Transverse colon (tissue), 4 donors: ENCODE measurements around the gene LYG2. TPM values are rescaled to one million over a fixed set of nuclear protein-coding genes. Genes with fewer than 3 reads are reported as not detected.
"Not testable (repeated sequence)": the region's sequence is repeated elsewhere in the genome, so short reads cannot be mapped to it uniquely, and the experiment has no call there.

Experiments used
- DNase-seq: peaks from one replicate; pipeline ENCODE4 v3.0.0-alpha.2; 2019
- H3K27ac ChIP-seq, 4 donors: fragments of 200-600 bp; sonication (generic); 2 replicates each; pipeline ENCODE4 v1.5.1; 2016 to 2018; ENCODE audit warnings: inconsistent platforms in 4 of 4
- H3K27me3 ChIP-seq: fragments of 200-600 bp; sonication (generic); 2 replicates; pipeline ENCODE4 v1.5.1; 2017; ENCODE audit warnings: inconsistent platforms
- H3K36me3 ChIP-seq, 4 donors: fragments of 200-600 bp; sonication (generic); 2 replicates each; pipeline ENCODE4 v1.5.1; 2017 to 2019; ENCODE audit warnings: inconsistent platforms in 4 of 4
- H3K4me1 ChIP-seq, 4 donors: fragments of 200-600 bp; sonication (generic); 2 replicates each; pipeline ENCODE4 v1.5.1; 2017 to 2020; ENCODE audit warnings: inconsistent platforms in 4 of 4
- H3K4me3 ChIP-seq, 4 donors: fragments of 200-600 bp; sonication (generic); 1 replicate in 1 of 4; 2 replicates in 3 of 4; pipeline versions ENCODE4 v1.5.1 to v1.6.1; 2017 to 2019; ENCODE audit warnings: inconsistent platforms in 4 of 4
- H3K9me3 ChIP-seq, 2 donors: fragments of 200-600 bp; sonication (generic); 2 replicates each; pipeline ENCODE4 v1.5.1; 2017 to 2019; ENCODE audit warnings: inconsistent platforms in 2 of 2
- CTCF ChIP-seq, 5 experiments: fragments of 200-600 bp in 3 of 5; fragments of 450-650 bp in 2 of 5; sonication (generic) in 3 of 5; IDR thresholded peaks; 1 replicate in 2 of 5; 2 replicates in 3 of 5; pipeline ENCODE4 v1.5.1; 2016 to 2017; ENCODE audit warnings: antibody characterized with exemption in 5 of 5, inconsistent platforms in 3 of 5, mild to moderate bottlenecking in 2 of 5, moderate library complexity in 1 of 5
- EP300 ChIP-seq: sonication (generic); formaldehyde crosslinking; IDR thresholded peaks from one replicate; pipeline ENCODE4 v1.6.1; 2017; ENCODE audit warnings: antibody characterized with exemption, low read depth
- POLR2A ChIP-seq: fragments of 450-650 bp; IDR thresholded peaks from one replicate; pipeline ENCODE4 v1.6.1; 2016; ENCODE audit warnings: antibody characterized with exemption, mild to moderate bottlenecking, moderate library complexity
- POLR2AphosphoS5 ChIP-seq, 3 donors: sonication (generic); formaldehyde crosslinking; IDR thresholded peaks; one replicate each; pipeline ENCODE4 v1.6.1; 2016; ENCODE audit warnings: antibody characterized with exemption in 3 of 3
- WGBS, 2 donors: methylation state at CpG; one replicate each; pipeline ENCODE4 v1.1.5; 2018; ENCODE audit warnings: low coverage in 1 of 2; 5-methylcytosine and 5-hydroxymethylcytosine counted together
- in situ Hi-C, 4 donors: fragments of 200-750 bp; cut with MboI; loops; one replicate each; pipeline versions ENCODE4 v1.15.0 to v1.15.1; 2017; ENCODE audit warnings: low sequenced_read_pairs in 3 of 4, low pct_ligation_motif_present in 1 of 4, low pct_unique_long_range_greater_than_20kb in 1 of 4
- intact Hi-C: fragments of 100-400 bp; cut with DNase I; formaldehyde crosslinking; loops from one replicate; pipeline ENCODE4 v1.15.1; 2023; ENCODE audit warnings: low total_unique reads
- total RNA-seq, 4 donors: library from RNA; depleted of rRNA; stranded (reverse); fragments of >200 nt; gene quantifications; one replicate each; pipeline ENCODE4 v1.1.0, GENCODE V29; 2016

The LYG2 gene
- total RNA-seq, 4 donors from 2014 or later = not detected

GRCh38 chr2:99285526-99285925 lies 30.1 kb upstream of the LYG2 start:
- no peaks in the 10 kb centered on the region for H3K27me3 ChIP-seq
- peaks cover 0 to 3% (median 0%) of the 10 kb centered on the region in 4 donors for H3K36me3 ChIP-seq
- WGBS, 2 donors = 70 to 73% methylated on average over 7 of the region's 7 CpGs
- no peak for DNase-seq
- no peaks in the 10 kb centered on the region for H3K4me1 ChIP-seq
- H3K27ac ChIP-seq = no peak overlapping the region
- no peaks in the 10 kb centered on the region for H3K9me3 ChIP-seq
- intact Hi-C loops = no loop called here
- TF ChIP-seq CTCF (IDR thresholded peaks at IDR 0.05) (no peak), POLR2A (no peak), POLR2AphosphoS5 (IDR thresholded peaks at IDR 0.05) (no peak), EP300 (no peak)
- no peak overlapping the region for H3K4me3 ChIP-seq
- in situ Hi-C loops = no loop called here

GRCh38 chr2:99279969-99280695 lies 24.7 kb upstream of the LYG2 start:
- H3K36me3 ChIP-seq = peaks cover 0 to 3% (median 0%) of the 10 kb centered on the region in 4 donors
- intact Hi-C loops = no loop called here
- in situ Hi-C loops = no loop called here

GRCh38 chr2:99278793-99279291 lies 23.4 kb upstream of the LYG2 start:
- WGBS, 2 donors = 82 to 100% methylated on average over 2 of the region's 2 CpGs
- no peak overlapping the region for H3K4me3 ChIP-seq
- in situ Hi-C loops = no loop called here
- H3K9me3 ChIP-seq = no peaks in the 10 kb centered on the region
- H3K36me3 ChIP-seq = no peaks in the 10 kb centered on the region
- intact Hi-C loops = no loop called here
- H3K27me3 ChIP-seq = no peaks in the 10 kb centered on the region
- TF ChIP-seq POLR2AphosphoS5 (IDR thresholded peaks at IDR 0.05) (no peak), POLR2A (no peak), CTCF (IDR thresholded peaks at IDR 0.05) (no peak), EP300 (no peak)
- DNase-seq = no peak
- no peak overlapping the region for H3K27ac ChIP-seq
- no peaks in the 10 kb centered on the region for H3K4me1 ChIP-seq

More at GRCh38 chr2:99279969-99280695, 24.7 kb upstream of the LYG2 start:
- Histone ChIP-seq H3K27ac (no peak overlapping the region), H3K27me3 (no peaks in the 10 kb centered on the region), H3K4me1 (no peaks in the 10 kb centered on the region), H3K9me3 (no peaks in the 10 kb centered on the region), H3K4me3 (no peak overlapping the region)
- DNase-seq = no peak
- TF ChIP-seq POLR2AphosphoS5 (IDR thresholded peaks at IDR 0.05) = no peak
- no peak for TF ChIP-seq CTCF (IDR thresholded peaks at IDR 0.05)
- TF ChIP-seq EP300 = no peak
- no peak for TF ChIP-seq POLR2A

GRCh38 chr2:99278195-99278765 lies 22.8 kb upstream of the LYG2 start:
- H3K27ac ChIP-seq, DNase-seq, H3K9me3 ChIP-seq, intact Hi-C loops, H3K27me3 ChIP-seq, H3K4me3 ChIP-seq, H3K4me1 ChIP-seq, H3K36me3 ChIP-seq, in situ Hi-C loops: not testable (repeated sequence)
- 86 to 93% methylated on average over 4 to 5 of the region's 5 CpGs for WGBS, 2 donors
